SH-SY5Y (cell line): ENCODE measurements around the gene WIF1.

ENCODE experiments used
- GATA2 ChIP-seq: IDR thresholded peaks from 2 replicates; pipeline ENCODE4 v1.6.1; 2011; ENCODE audit warnings: mild to moderate bottlenecking, low read depth, low read length
- GATA3 ChIP-seq: IDR thresholded peaks from 2 replicates; pipeline ENCODE4 v1.6.1; 2011; ENCODE audit warnings: low read depth, mild to moderate bottlenecking, low read length, moderate library complexity

- TF ChIP-seq GATA3 (no peak), GATA2 (no peak)
Observed at GRCh38 chr12:65147312-65147905, 26.3 kb upstream of the WIF1 start.
